CD8-positive, alpha-beta memory T cell (primary cell): Measurements from ENCODE around the gene NFIA. TPM values are rescaled to one million over a fixed set of nuclear protein-coding genes. Genes with fewer than 3 reads are reported as not detected.

Experiments
- CTCF ChIA-PET: fragments of 350-600 bp; sonication (Branson Sonifier 250); formaldehyde crosslinking; loops from one replicate; lab custom pipeline; 2021; ENCODE audit warnings: antibody characterized with exemption; lab: Charles Lee
- POLR2A ChIA-PET: fragments of 350-600 bp; sonication (Branson Sonifier 250); formaldehyde crosslinking; loops from one replicate; lab custom pipeline; 2021; ENCODE audit warnings: antibody characterized with exemption; lab: Charles Lee
- DNase-seq, 5 donors: peaks; one replicate each; pipeline versions ENCODE4 v3.0.0 to v3.0.0-alpha.2; 2020 to 2022; ENCODE audit warnings: mixed read lengths in 1 of 5
- H3K27ac ChIP-seq: one replicate; pipeline ENCODE4 v1.7.0; 2013; ENCODE audit warnings: low read depth, mild to moderate bottlenecking, low read length, moderate library complexity
- H3K27me3 ChIP-seq: 2 replicates; pipeline ENCODE4 v1.7.0; 2013; ENCODE audit warnings: low read length, mild to moderate bottlenecking; ENCODE audit not compliant: insufficient read depth, poor library complexity, severe bottlenecking
- H3K36me3 ChIP-seq: 2 replicates; pipeline ENCODE4 v1.7.0; 2013; ENCODE audit warnings: mild to moderate bottlenecking, low read length, moderate library complexity; ENCODE audit not compliant: insufficient read depth
- H3K4me1 ChIP-seq: 2 replicates; pipeline ENCODE4 v1.7.0; 2013; ENCODE audit warnings: mild to moderate bottlenecking, low read length, moderate library complexity; ENCODE audit not compliant: insufficient read depth
- H3K4me3 ChIP-seq: 2 replicates; pipeline ENCODE4 v1.7.0; 2013; ENCODE audit warnings: mild to moderate bottlenecking, low read length
- H3K9me3 ChIP-seq: 2 replicates; pipeline ENCODE4 v1.7.0; 2013; ENCODE audit warnings: mild to moderate bottlenecking, low read length
- H3K27ac Mint-ChIP-seq, 8 donors: one replicate each; pipeline ENCODE4 v1.8.0; 2020 to 2021; ENCODE audit warnings: mixed read lengths in 8 of 8, mild to moderate bottlenecking in 6 of 8, inconsistent platforms in 3 of 8, moderate library complexity in 3 of 8
- H3K27me3 Mint-ChIP-seq, 2 donors: one replicate each; pipeline ENCODE4 v1.8.0; 2020 to 2021; ENCODE audit warnings: mixed read lengths in 2 of 2, mild to moderate bottlenecking in 1 of 2, moderate library complexity in 1 of 2
- H3K36me3 Mint-ChIP-seq, 3 donors: one replicate each; pipeline ENCODE4 v1.8.0; 2020 to 2021; ENCODE audit warnings: mixed read lengths in 3 of 3, inconsistent platforms in 1 of 3, mild to moderate bottlenecking in 1 of 3
- H3K4me1 Mint-ChIP-seq, 3 donors: one replicate each; pipeline ENCODE4 v1.8.0; 2020 to 2021; ENCODE audit warnings: mixed read lengths in 3 of 3, inconsistent platforms in 1 of 3, mild to moderate bottlenecking in 1 of 3
- H3K4me3 Mint-ChIP-seq, 7 donors: one replicate each; pipeline ENCODE4 v1.8.0; 2020 to 2021; ENCODE audit warnings: mixed read lengths in 7 of 7, mild to moderate bottlenecking in 6 of 7, moderate library complexity in 4 of 7, inconsistent platforms in 2 of 7
- H3K9me3 Mint-ChIP-seq, 5 donors: one replicate each; pipeline ENCODE4 v1.8.0; 2020 to 2022; ENCODE audit warnings: mixed read lengths in 5 of 5, mild to moderate bottlenecking in 3 of 5, moderate library complexity in 2 of 5, inconsistent platforms in 1 of 5
- polyA plus RNA-seq: library from polyadenylated mRNA; unstranded; fragments of 300-500 nt; fragmentation: Illumina TruSeq; gene quantifications from one replicate; pipeline ENCODE4 v1.2.3, GENCODE V29; 2021
- total RNA-seq, 2 experiments: library from RNA; stranded (reverse); gene quantifications; one replicate each; pipeline ENCODE4 v1.2.3, GENCODE V29; 2021

The NFIA gene
- total and polyA plus RNA-seq, 3 experiments from 2014 or later, result 6.1 to 9.9 (median 7.0) TPM

GRCh38 chr1:61181067-61182038, 99.0 kb downstream of the NFIA start:
- no peaks in the 10 kb centered on the region for H3K27me3 Mint-ChIP-seq
- no peaks in the 10 kb centered on the region for H3K9me3 Mint-ChIP-seq
- CTCF ChIA-PET, result interaction anchor here (1.4 kb wide), 1 partner anchor 131 kb away, joined by 4 read pairs; no protein-coding TSS in a partner anchor
- H3K4me1 Mint-ChIP-seq, result no peaks in the 10 kb centered on the region
- DNase-seq, result no peak
- no peak overlapping the region for H3K4me3 Mint-ChIP-seq
- no peak overlapping the region for H3K27ac Mint-ChIP-seq
- Histone ChIP-seq H3K27me3 (no peaks in the 10 kb centered on the region), H3K27ac (no peak overlapping the region), H3K4me1 (no peaks in the 10 kb centered on the region), H3K9me3 (no peaks in the 10 kb centered on the region), H3K36me3 (no peaks in the 10 kb centered on the region), H3K4me3 (no peak overlapping the region)
- no peaks in the 10 kb centered on the region for H3K36me3 Mint-ChIP-seq
- POLR2A ChIA-PET, result no interaction called here

- ChIA-PET POLR2A (no interaction called here), CTCF (interaction anchor here (1.4 kb wide), 1 partner anchor 132 kb away, joined by 4 read pairs; no protein-coding TSS in a partner anchor)
- Histone ChIP-seq H3K27ac (no peak overlapping the region), H3K4me1 (no peaks in the 10 kb centered on the region), H3K27me3 (no peaks in the 10 kb centered on the region), H3K9me3 (no peaks in the 10 kb centered on the region), H3K4me3 (no peak overlapping the region), H3K36me3 (no peaks in the 10 kb centered on the region)
- no peak overlapping the region for H3K4me3 Mint-ChIP-seq
- no peak overlapping the region for H3K27ac Mint-ChIP-seq
- no peaks in the 10 kb centered on the region for H3K9me3 Mint-ChIP-seq
- no peaks in the 10 kb centered on the region for H3K4me1 Mint-ChIP-seq
- no peaks in the 10 kb centered on the region for H3K27me3 Mint-ChIP-seq
- H3K36me3 Mint-ChIP-seq, result no peaks in the 10 kb centered on the region
- DNase-seq, result no peak
Observed at GRCh38 chr1:61182049-61182448, 99.7 kb downstream of the NFIA start.

DNA sequence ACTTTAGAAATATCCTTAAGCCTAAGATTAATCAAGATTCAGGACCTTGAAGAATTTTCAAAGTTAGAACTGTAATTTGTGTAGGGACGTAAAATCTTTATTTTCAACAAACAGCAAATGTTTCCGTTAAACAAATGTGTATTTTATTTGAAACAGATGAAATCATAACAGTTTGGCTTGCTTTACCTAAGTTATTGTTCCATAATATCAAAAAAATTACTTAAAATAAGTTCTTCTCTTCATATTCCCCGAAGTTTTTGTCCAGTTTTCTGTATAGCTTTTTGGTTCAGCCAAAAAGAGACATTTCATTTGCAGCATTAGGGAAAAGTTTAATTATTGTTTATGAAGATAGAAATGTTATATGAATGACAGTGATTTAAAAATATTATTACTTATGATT, 100.1 kb downstream of the NFIA start:
- CTCF ChIA-PET, result no interaction called here
- POLR2A ChIA-PET, result no interaction called here
- H3K9me3 Mint-ChIP-seq, result no peaks in the 10 kb centered on the region

DNA sequence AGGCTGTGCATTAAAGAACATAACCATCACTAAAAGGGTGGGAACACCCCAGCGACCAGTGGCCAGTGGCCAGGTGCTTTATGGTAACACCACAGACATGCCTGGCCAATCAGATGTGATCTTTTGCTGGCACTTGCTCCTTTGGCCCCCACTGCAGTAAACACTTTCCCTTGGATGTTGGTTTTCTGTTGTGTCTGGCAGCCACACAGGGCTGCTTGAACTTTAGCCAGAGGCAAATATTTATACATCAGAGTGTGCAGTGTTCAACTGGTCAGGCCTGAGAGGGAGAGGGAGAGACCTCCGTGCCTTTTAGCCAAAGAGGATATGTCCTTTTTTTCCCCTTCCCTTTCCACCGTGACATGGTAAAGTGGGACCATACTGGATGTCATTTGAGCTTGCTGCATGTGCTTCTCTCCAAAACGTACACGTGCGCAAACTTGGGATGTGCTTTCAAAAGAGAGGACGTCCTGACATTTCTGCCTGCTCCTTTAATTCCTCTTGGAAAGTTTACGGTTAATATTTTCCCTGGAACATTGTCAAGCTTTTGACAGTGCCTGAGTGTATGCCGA, 101.2 kb downstream of the NFIA start:
- H3K36me3 ChIP-seq, result no peaks in the 10 kb centered on the region
- ChIA-PET POLR2A (no interaction called here), CTCF (no interaction called here)
- no peaks in the 10 kb centered on the region for H3K4me1 ChIP-seq
- no peaks in the 10 kb centered on the region for H3K9me3 Mint-ChIP-seq
- no peak overlapping the region for H3K4me3 Mint-ChIP-seq
- no peak overlapping the region for H3K4me3 ChIP-seq
- peak overlapping the region; percentile 13 for H3K27ac ChIP-seq
- H3K27ac Mint-ChIP-seq, result no peak overlapping the region
- H3K9me3 ChIP-seq, result no peaks in the 10 kb centered on the region
- no peaks in the 10 kb centered on the region for H3K36me3 Mint-ChIP-seq
- H3K4me1 Mint-ChIP-seq, result no peaks in the 10 kb centered on the region
- no peaks in the 10 kb centered on the region for H3K27me3 Mint-ChIP-seq
- H3K27me3 ChIP-seq, result no peaks in the 10 kb centered on the region
- no peak for DNase-seq

More for the DNA sequence above, 100.1 kb downstream of the NFIA start:
- Mint-ChIP-seq H3K27me3 (no peaks in the 10 kb centered on the region), H3K4me3 (no peak overlapping the region), H3K27ac (no peak overlapping the region), H3K4me1 (no peaks in the 10 kb centered on the region), H3K36me3 (no peaks in the 10 kb centered on the region)
- Histone ChIP-seq H3K4me1 (no peaks in the 10 kb centered on the region), H3K27me3 (no peaks in the 10 kb centered on the region), H3K27ac (no peak overlapping the region), H3K4me3 (no peak overlapping the region), H3K36me3 (no peaks in the 10 kb centered on the region), H3K9me3 (no peaks in the 10 kb centered on the region)
- no peak for DNase-seq

DNA sequence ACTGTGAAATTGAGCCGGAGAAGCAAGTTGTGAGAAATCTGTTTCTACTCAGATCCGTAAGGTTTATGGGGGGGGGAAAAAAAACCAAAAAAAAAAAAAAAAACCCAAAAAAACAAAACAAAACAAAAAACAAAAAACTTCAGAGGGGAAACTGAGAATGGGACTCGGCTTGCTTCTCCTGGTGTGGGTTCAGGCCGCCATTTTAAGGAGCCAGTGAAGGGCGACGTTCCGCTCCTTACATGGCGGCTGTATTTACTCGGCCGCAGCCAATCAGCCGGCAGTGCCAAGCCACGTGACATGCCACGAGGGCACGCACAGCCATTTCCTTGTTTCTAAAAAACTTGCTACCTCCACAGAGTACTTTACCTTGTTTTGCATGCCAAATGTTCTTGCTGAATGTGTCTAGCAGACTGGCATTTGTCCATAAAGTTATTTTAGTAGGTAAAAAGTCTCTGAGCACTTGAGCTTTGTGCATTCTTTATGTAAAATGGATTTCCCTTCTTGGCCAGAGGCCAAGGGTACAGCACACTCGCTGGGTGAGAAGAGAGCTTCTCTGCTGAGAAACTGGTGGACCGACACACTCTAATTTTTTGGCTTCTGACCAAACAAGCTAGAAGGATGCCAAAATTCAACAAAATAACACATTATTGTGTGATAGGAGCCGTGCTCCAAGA, 101.8 kb downstream of the NFIA start:
- CTCF ChIA-PET, result no interaction called here
- Mint-ChIP-seq H3K4me3 (no peak overlapping the region), H3K36me3 (no peaks in the 10 kb centered on the region), H3K4me1 (no peaks in the 10 kb centered on the region), H3K27ac (no peak overlapping the region), H3K27me3 (no peaks in the 10 kb centered on the region), H3K9me3 (no peaks in the 10 kb centered on the region)
- Histone ChIP-seq H3K36me3 (no peaks in the 10 kb centered on the region), H3K27me3 (no peaks in the 10 kb centered on the region), H3K27ac (peak overlapping the region; percentile 68), H3K4me1 (no peaks in the 10 kb centered on the region), H3K9me3 (no peaks in the 10 kb centered on the region), H3K4me3 (no peak overlapping the region)
- DNase-seq, result no peak
- POLR2A ChIA-PET, result no interaction called here

DNA sequence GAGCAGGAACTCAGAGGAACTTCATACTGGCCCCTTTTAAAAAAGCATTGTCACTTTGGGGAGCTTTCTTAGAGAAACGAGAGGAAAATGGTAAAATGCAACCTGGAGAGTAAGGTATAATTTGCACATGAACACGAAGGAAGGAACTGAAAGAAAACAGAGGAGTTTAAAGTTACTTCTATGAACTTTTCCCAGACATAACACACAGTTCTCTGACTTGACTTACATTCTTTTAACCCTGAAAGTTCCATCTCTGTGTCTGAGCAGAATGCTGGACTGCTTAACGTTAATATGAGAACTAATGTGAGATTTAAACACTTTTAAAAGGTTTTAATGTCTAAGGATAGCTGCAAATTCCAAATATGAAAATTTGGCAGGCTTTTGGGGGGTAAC, 102.3 kb downstream of the NFIA start:
- ChIA-PET CTCF (no interaction called here), POLR2A (no interaction called here)
- no peak for DNase-seq
- Mint-ChIP-seq H3K36me3 (no peaks in the 10 kb centered on the region), H3K27ac (no peak overlapping the region), H3K4me3 (no peak overlapping the region), H3K4me1 (no peaks in the 10 kb centered on the region), H3K27me3 (no peaks in the 10 kb centered on the region), H3K9me3 (no peaks in the 10 kb centered on the region)
- H3K36me3 ChIP-seq, result no peaks in the 10 kb centered on the region
- no peaks in the 10 kb centered on the region for H3K4me1 ChIP-seq
- peak overlapping the region; percentile 68 for H3K27ac ChIP-seq
- H3K27me3 ChIP-seq, result no peaks in the 10 kb centered on the region
- H3K9me3 ChIP-seq, result no peaks in the 10 kb centered on the region
- H3K4me3 ChIP-seq, result no peak overlapping the region

GRCh38 chr1:61186753-61187152, 104.4 kb downstream of the NFIA start:
- Mint-ChIP-seq H3K9me3 (no peaks in the 10 kb centered on the region), H3K4me1 (no peaks in the 10 kb centered on the region), H3K36me3 (no peaks in the 10 kb centered on the region), H3K27me3 (no peaks in the 10 kb centered on the region), H3K4me3 (no peak overlapping the region), H3K27ac (no peak overlapping the region)
- ChIA-PET CTCF (no interaction called here), POLR2A (no interaction called here)
- H3K4me1 ChIP-seq, result no peaks in the 10 kb centered on the region
- no peak overlapping the region for H3K4me3 ChIP-seq
- no peaks in the 10 kb centered on the region for H3K9me3 ChIP-seq
- H3K27ac ChIP-seq, result no peak overlapping the region
- H3K36me3 ChIP-seq, result no peaks in the 10 kb centered on the region
- H3K27me3 ChIP-seq, result no peaks in the 10 kb centered on the region
- DNase-seq, result no peak
